GM18508 (cell line): ENCODE measurements around the gene P4HA1.
"Not testable (repeated sequence)": the region's sequence is repeated elsewhere in the genome, so short reads cannot be mapped to it uniquely, and the experiment has no call there.

ENCODE experiments used
- ATAC-seq: cut with Tn5 transposase; IDR thresholded peaks from one replicate; pipeline ENCODE4 v1.9.1; 2021; ENCODE audit warnings: moderate number of reproducible peaks; ENCODE audit not compliant: insufficient read depth, unreplicated experiment

Gene P4HA1

DNA sequence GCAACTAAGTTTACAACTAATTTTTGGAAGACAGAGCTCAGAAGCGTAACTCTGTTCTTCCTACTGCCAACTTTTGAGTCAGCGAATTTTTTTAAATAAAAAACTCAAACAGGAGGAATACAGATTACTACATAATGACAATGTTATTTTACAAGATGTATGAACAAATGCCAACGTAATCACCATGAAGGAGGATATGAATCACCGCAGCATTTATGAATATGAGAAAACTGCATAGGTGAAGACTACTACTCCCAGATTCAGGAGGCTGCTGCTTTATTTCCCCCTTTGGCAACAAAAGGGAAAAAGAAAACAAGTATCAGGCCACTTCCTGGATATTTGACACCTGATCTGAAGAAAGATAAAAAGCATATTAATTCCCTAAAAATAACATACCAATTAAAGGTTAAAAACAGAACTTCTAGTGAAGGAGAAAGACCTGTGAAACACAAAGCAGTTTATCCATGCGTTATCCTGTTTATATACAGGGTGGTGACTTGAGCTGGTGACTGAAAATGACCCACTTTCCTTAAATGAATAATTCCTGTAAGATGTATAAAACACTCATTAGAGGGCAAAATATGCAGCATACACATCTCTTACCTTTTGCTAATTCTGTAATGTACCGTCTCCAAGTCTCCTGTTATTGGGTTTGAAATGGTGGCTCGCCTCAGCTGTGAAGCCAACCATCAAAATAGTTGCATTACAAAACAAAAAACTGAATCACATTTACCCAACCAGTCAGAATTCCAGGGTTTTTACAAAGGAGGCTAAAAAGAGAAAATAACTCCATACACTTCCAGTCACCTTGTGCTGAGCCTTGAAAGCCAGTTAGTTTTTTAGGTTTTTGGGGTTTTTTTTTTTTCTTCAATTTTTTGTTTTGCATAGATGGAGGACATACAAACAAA lies 52.0 kb downstream of the P4HA1 start:
- no peak for ATAC-seq

DNA sequence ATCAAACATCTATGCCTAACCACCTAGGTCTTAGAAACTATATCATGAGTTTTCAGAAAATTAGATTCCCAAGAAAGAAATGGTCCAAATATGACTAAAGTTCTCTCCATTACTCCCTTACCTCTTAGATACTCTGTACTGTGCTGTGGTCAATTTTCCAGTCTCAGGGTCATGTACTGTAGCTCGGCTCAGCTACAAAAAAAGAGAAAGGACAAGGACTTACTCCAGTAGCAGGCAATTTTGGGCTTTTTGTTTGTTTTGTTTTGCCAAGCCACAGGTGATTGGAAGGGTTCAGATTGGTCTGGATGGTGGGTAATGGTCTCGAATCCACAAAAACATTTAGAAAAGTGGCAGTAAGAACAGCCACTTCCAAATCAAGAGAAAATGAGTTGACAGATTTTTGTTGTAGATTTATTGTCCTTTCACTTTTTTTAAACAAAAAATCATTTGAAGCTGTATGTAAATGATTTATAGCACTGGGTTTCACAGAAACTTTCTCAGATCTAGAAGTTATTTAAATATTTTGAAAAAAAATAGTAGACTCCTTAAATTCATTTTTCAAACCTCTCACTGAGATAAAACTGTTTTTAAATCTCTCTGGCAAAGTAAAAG lies 52.8 kb downstream of the P4HA1 start:
- no peak for ATAC-seq

DNA sequence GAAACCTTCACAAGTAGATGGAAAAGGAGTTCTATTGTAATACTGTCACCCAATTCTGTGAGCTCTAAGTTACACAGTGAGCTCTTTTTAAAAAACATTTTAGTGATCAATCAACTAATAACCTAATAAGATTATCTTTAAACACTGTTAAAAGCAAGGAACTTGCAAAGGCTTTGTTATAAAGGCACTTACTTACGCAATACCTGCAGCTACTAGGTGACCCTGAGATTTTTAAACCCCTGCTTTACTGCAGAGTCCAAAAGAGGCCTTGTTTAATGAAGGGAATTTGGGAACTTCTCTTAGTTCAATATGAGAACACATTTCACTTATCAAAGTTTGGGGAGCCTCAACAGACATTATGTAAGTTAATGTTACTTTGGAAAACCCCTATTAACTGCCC lies 53.3 kb downstream of the P4HA1 start:
- ATAC-seq, result no peak

DNA sequence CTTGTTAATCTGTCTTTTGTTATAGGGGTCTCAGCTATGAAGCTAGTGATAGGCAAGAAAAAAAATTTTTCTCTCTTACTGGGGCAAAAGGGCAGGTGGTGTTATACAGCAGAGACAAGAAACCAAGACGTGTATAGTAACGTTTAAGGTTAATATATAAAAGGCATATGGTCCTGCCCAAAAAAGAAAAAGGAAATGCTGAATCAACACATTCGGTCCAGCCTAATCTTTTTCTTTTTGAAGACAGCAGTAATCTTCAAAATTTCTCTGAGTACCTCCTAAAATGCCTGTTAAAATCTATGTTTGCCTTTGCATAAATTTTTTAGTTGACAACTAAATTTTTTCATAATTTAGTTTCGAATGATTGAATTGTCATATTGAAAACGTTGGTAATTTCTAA lies 54.5 kb downstream of the P4HA1 start:
- ATAC-seq, result no peak

DNA sequence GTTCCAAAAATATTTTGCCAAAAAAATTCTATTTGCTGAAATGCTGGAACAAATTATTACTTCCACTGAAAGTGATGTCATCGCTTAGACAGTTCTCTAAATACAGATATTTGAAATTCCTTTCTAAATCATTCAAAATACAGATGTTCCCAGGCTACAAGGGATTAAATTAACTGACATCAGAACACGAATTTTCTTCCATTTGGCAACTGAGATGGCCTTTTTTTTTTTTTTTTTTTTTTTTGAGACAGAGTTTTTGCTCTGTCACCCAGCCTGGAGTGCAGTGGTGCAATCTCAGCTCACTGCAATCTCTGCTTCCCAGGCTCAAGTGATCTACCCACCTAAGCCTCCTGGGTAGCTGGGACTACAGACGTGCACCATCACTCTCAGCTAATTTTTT lies 57.0 kb downstream of the P4HA1 start:
- ATAC-seq, result no peak

DNA sequence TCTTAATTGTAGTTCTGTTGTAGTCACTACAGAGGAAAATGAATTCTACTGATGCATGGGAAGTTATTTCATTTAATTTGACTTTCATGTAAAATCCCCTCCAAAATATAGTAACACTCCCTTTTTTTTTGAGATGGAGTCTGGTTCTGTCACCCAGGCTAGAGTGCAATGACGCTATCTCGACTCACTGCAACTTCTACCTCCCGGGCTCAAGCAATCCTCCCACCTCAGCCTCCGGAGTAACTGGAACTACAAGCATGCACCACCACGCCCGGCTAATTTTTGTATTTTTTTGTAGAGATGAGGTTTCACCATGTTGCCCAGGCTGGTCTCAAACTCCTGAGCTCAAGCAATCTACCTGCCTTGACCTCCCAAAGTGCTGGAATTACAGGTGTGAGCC lies 60.4 kb downstream of the P4HA1 start:
- ATAC-seq, result not testable (repeated sequence)

DNA sequence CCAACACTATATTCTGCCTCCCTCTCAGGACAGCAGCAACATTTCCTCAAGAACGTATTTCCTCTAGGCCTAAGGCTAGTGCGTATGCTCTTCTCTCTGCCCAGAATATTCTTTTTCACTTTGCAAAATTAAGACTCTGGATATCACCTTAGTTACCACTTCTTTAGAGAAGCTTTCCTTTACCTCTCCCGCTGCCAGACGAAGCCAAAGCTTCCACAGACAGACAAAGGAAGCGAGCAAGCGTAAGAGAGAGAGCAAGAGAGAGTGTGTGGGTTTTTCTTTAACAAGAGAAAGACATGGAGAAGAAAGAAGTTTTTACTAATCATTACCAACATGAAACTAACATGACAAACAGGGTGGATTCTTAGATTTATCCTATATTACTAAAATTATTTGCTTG lies 64.1 kb downstream of the P4HA1 start:
- ATAC-seq, result no peak

DNA sequence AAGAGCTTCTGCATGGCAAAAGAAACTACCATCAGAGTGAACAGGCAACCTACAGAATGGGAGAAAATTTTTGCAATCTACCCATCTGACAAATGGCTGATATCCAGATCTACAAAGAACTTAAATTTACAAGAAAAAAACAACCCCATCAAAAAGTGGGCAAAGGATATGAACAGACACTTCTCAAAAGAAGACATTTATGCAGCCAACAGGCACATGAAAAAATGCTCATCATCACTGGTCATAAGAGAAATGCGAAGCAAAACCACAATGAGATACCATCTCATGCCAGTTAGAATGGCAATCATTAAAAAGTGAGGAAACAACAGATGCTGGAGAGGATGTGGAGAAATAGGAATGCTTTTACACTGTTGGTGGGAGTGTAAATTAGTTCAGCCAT lies 70.0 kb downstream of the P4HA1 start:
- ATAC-seq, result not testable (repeated sequence)

DNA sequence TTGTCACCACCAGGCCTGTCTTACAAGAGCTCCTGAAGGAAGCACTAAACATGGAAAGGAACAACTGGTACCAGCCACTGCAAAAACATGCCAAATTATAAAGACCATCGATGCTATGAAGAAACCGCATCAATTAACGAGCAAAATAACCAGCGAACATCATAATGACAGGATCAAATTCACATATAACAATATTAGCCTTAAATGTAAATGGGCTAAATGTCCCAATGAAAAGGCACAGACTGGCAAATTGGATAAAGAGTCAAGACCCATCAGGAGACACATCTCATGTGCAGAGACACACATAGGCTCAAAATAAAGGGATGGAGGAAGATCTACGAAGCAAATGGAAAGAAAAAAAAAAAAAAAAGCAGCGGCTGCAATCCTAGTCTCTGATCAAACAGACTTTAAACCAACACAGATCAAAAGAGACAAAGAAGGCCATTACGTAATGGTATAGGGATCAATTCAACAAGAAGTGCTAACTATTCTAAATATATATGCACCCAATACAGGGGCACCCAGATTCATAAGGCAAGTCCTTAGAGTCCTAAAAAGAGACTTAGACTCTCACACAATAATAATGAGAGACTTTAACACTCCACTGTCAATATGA lies 73.1 kb downstream of the P4HA1 start:
- not testable (repeated sequence) for ATAC-seq

DNA sequence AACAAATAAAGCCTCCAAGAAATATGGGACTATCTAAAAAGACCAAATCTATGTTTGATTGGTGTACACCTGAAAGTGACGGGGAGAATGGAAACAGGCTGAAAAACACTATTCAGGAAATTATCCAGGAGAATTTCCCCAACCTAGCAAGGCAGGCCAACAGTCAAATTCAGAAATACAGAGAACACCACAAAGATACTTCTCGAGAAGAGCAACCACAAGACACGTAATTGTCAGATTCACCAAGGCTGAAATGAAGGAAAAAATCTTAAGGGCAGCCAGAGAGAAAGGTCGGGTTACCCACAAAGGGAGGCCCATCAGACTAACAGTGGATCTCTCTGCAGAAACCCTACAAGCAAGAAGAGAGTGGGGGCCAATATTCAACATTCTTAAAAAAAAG lies 73.7 kb downstream of the P4HA1 start:
- not testable (repeated sequence) for ATAC-seq

DNA sequence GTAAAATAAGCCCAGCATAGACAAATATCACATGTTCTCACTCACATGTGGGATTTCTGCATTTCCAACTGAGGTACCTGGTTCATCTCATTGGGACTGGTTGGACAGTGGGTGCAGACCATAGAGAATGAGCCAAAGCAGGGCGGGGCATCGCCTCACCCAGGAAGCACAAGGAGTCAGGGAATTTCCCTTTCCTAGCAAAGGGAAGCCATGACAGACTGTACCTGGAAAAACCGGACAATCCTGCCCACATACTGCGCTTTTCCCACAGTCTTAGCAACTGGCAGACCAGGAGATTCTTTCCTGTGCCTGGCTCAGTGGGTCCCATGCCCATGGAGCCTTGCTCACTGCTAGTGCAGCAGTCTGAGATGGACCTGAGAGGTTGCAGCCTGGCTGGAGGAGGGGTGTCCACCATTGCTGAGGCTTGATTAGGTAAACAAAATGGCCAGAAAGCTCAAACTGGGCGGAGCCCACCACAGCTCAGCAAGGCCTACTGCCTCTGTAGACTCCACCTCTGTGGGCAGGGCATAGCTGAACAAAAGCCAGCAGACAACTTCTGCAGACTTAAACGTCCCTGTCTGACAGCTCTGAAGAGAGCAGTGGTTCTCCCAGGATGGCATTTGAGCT lies 75.0 kb downstream of the P4HA1 start:
- not testable (repeated sequence) for ATAC-seq

DNA sequence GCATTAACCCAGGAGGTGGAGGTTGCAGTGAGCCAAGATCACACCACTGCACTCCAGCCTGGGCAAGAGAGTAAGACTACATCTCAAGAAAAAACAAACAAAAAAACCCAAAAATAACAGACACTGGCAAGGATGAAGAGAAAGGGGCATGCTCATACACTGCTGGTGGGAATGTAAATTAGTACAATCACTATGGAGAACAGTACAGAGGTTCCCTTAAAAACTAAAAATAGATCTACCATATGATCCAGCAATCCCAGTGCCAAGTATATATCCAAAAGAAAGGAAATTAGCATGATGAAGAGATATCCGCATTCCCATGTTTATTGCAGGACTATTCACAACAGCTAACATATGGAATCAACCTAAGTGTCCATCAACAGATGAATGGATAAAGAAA lies 75.6 kb downstream of the P4HA1 start:
- ATAC-seq, result no peak

DNA sequence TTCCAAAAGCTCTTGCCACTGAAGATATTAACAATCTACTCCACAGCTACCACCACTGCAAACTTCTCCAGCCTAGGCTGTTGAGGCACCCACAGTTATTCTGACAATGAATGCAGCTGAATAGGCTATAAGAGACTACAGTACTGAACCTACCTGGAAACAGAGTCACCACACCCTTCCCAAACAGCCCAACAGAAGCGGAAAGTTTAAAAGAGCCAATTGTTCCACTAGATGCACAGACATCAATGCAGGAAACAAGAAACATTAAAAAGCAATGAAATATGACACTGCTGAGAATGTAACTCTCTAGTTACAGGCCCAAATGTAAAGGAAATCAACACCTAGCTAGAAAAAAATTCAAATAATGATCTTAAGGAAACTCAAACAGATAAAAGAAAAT lies 77.6 kb downstream of the P4HA1 start:
- ATAC-seq, result no peak

DNA sequence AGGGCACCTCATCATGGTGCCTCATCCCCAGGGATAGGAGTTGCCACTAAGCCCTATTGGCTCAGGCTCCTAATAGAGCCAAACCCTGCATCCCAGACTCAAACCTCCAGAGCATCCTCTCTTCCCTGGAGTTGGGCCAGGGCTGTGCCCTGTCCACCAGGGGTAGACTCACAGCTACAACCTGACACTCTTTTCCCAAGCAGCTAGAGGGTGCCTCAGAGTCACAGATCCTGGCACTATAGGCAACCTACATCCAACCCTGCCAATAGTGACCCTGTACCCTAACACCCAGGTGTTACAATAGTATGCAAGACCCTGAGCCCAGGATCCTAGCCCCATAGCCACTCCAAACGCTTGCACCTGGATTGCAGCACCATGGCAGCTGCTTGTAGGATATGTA lies 78.0 kb downstream of the P4HA1 start:
- no peak for ATAC-seq

DNA sequence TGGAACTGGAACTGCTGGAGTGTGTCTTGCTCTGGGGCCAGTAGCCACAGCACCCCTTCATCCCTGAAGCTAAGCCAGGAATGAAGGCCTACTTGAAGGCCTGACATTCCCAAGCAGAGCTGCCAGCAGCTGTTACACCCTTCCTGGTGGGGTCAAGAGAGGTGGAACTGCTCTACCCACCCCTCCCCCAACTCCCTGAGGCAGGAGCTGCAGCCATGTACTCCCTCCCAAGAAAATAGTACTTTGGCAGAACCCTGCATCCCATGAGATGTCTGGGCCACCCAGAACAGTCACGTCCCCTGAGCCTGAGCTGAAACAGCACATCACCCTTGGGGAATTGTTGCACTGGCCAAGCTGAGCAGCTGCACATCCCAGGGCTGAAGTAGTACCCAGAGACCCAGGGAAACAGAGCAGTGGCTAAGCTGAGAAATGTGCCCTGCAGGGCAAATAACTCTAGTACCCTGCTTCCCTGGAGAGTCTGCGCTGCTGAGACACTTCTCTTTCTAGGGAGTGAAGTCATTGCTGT lies 78.6 kb downstream of the P4HA1 start:
- no peak for ATAC-seq

DNA sequence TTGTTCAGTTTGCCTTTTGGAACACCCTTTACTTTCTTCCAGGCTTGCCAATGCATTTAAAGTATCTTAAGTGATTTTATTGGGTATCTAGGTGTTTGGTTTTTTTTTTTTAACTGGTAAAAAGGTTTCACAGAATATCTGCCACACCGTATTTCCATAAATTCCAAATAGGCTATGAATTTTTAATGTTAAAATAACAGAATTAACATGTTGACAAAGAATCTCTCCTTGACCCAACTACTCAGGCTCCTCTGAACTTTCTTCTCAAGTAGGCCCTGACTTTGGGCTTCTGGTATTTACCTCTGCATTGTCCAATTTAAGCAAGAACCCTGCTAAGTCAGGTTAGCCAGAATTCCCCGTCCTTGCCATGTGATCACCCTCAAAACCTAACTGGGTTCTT lies 80.9 kb downstream of the P4HA1 start:
- ATAC-seq, result no peak

DNA sequence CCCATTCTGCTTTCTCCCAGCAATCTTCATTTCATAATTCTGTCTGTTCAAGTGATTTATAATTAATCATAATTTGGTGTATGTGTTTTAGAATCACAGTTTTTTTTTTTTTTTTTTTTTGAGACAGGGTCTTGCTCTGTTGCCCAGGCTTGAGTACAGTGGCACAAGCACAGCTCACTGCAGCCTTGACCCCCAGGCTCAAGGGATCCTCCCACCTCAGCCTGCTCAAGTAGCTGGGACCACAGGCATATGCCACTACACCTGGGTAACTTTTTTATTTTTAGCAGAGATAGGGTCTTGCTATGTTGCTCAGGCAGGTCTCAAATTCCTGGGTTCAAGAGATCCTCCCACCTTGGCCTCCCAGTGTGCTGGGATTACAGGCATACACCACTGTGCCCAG lies 92.8 kb downstream of the P4HA1 start:
- no peak for ATAC-seq

DNA sequence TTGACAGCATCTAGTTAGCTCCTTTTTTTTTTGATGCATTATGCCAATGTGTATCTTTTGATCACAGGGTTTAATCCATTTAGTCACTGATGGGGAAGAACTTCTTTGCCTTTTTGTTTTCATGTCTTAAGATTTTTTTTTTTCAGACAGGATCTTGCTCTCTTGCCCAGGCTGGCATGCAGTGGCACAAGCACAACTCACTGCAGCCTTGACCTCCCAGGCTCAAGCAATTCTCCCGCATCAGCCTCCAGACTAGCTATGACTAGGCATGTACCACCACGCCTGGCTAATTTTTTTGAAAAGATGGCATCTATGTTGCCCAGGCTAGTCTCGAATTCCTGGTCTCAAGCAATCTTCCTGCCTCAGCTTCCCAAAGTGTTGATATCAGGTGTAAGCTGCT lies 95.7 kb downstream of the P4HA1 start:
- ATAC-seq, result no peak

DNA sequence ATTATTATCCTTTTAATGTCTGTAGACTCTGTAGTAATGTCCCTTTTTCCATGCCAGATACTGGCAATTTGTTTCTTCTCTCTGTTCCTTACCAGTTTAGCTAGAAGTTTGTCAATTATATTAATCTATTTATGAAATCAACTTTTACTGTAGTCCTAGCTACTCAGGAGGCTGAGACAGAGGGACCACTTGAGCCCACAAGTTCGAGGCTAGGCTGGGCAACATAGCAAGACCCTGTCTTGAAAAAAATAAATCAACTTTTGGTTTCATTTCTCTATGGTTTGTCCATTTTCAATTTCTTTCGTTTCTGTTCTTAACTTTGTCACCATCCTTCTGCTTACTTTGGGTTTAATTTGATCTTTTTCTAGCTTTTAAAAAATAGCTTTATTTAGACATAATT lies 99.6 kb downstream of the P4HA1 start:
- ATAC-seq, result no peak

DNA sequence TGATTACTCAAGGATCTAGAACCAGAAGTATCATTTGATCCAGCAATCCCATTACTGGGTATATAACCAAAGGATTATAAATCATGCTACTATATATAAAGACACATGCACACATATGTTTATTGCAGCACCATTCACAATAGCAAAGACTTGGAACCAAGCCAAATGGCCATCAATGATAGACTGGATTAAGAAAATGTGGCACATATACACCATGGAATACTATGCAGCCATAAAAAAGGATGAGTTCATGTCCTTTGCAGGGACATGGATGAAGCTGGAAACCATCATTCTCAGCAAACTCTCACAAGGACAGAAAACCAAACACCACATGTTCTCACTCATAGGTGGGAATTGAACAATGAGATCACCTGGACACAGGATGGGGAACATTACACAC lies 101.2 kb downstream of the P4HA1 start:
- ATAC-seq, result not testable (repeated sequence)

DNA sequence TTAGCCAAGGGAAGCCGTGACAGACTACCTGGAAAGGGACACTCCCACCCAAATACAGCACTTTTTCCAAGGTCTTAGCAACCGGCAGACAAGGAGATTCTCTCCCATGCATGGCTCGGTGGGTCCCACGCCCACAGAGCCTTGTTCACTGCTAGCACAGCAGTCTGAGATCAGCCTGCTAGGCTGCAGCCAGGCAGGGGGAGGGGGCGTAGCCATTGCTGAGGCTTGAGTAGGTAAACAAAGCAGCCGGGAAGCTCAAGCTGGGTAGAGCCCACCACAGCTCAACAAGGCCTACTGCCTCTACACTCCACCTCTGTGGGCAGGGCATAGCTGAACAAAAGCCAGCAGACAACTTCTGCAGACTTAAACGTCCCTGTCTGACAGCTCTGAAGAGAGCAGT lies 106.9 kb downstream of the P4HA1 start:
- not testable (repeated sequence) for ATAC-seq
